Loucy (cell line): ENCODE results near the gene ZNRF1.

Source experiments
- CTCF ChIP-seq: fragments of 200-600 bp; sonication (generic); conservative IDR thresholded peaks from 2 replicates; pipeline ENCODE4 v1.5.1; 2014; ENCODE audit warnings: mild to moderate bottlenecking, antibody characterized with exemption, low read length
- EZH2phosphoT487 ChIP-seq: fragments of 200-600 bp; IDR thresholded peaks from 2 replicates; pipeline ENCODE4 v1.6.1; 2018; ENCODE audit warnings: antibody characterized with exemption, mild to moderate bottlenecking, moderate library complexity, borderline replicate concordance

DNA sequence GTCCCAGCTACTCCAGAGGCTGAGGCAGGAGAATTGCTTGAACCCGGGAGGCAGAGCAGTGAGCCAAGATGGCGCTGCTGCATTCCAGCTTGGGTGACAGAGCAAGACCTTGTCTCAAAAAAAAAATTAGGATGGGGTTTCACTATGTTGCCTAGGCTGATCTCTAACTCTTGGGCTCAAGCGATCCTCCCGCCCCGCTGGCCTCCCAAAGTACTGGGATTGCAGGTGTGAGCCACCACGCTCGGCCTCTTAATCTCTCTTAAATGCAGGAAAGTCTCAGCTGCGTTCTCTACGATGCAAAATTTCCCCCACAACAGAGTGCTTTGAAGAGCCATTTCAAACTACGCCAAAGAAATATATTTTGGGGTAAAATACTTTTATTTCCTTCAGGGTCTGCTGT, 8.0 kb upstream of the ZNRF1 start:
- no peak for TF ChIP-seq CTCF
- no peak for TF ChIP-seq EZH2phosphoT487
